Spinal cord (tissue), 10 donors: ENCODE results near the gene EPHA3. TPM values are rescaled to one million over a fixed set of nuclear protein-coding genes. Genes with fewer than 3 reads are reported as not detected.

Experiments used
- DNase-seq, 6 donors: peaks; one replicate each; pipeline versions ENCODE4 v3.0.0 to v3.0.0-alpha.2; 2013 to 2015; ENCODE audit warnings: low spot score in 6 of 6, low read depth in 4 of 6
- H3K27ac ChIP-seq: one replicate; pipeline ENCODE4 v1.5.1; 2013; ENCODE audit warnings: low read depth, low read length, control low read depth
- H3K27me3 ChIP-seq: one replicate; pipeline ENCODE4 v1.6.1; 2013; ENCODE audit warnings: low read length; ENCODE audit not compliant: control insufficient read depth, insufficient read depth
- H3K36me3 ChIP-seq: one replicate; pipeline ENCODE4 v1.6.1; 2013; ENCODE audit warnings: low read length; ENCODE audit not compliant: control insufficient read depth, insufficient read depth
- H3K4me1 ChIP-seq: one replicate; pipeline ENCODE4 v1.6.1; 2013; ENCODE audit warnings: low read length; ENCODE audit not compliant: control insufficient read depth, insufficient read depth
- H3K4me3 ChIP-seq: one replicate; pipeline ENCODE4 v1.5.1; 2013; ENCODE audit warnings: low read depth, low read length, control low read depth
- H3K9me3 ChIP-seq: one replicate; pipeline ENCODE4 v1.6.1; 2013; ENCODE audit warnings: low read length; ENCODE audit not compliant: control insufficient read depth, insufficient read depth
- WGBS: methylation state at CpG from one replicate; pipeline ENCODE4 v1.1.5; 2013; ENCODE audit warnings: missing lambda C conversion rate; ENCODE audit not compliant: insufficient coverage; 5-methylcytosine and 5-hydroxymethylcytosine counted together
- polyA plus RNA-seq, 2 donors: library from polyadenylated mRNA; unstranded; fragments of 120-200 nt; gene quantifications; one replicate each; pipeline ENCODE4 v1.2.1, GENCODE V29; 2013; ENCODE audit not compliant: insufficient read length in 2 of 2
- total RNA-seq, 2 donors: library from RNA; depleted of rRNA in 1 of 2; stranded (reverse); fragments of 120-200 nt in 1 of 2; fragments of >200 nt in 1 of 2; gene quantifications; one replicate each; pipeline versions ENCODE4 v1.2.3 to v1.2.4, GENCODE V29; 2013 to 2014
- donor health status: healthy.

The EPHA3 gene
- total and polyA plus RNA-seq, 4 donors = 10.5 to 44.6 (median 28.6) TPM

DNA sequence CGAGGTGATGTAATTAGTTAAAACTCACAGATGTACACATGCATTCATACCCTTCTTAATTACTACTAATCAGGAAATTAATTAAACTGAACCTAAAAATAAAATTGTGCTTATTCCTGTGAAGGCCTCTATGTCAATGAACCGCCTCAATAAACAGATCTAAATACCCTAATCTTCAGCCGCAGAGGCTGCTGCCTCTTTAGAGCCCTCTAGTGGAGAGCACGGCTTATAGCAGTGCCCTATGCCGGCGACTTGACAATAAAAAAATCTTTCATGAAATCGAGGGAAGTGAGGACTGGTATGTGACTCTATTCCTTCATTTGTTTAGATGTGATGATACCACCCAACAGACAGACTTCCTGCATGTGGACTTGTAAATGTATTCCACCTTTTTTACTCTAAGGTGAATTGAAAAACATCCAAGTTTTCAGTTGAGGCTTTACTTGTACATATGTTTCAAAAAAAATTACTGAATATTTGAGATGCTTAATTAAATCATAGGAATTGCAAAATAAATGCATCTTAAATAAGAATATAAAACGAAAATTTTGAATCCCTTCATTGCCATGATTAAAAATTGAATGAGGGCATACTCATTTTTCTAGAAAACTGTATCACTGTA is 8.3 kb upstream of the EPHA3 start:
- Histone ChIP-seq H3K36me3 (no peaks in the 10 kb centered on the region), H3K4me3 (no peak overlapping the region), H3K9me3 (no peaks in the 10 kb centered on the region), H3K27ac (no peak overlapping the region), H3K4me1 (no peaks in the 10 kb centered on the region), H3K27me3 (no peaks in the 10 kb centered on the region)
- WGBS = 14% methylated on average over 2 of the region's 8 CpGs
- peak in 2 of 6 donors; percentile 64 to 74 for DNase-seq

DNA sequence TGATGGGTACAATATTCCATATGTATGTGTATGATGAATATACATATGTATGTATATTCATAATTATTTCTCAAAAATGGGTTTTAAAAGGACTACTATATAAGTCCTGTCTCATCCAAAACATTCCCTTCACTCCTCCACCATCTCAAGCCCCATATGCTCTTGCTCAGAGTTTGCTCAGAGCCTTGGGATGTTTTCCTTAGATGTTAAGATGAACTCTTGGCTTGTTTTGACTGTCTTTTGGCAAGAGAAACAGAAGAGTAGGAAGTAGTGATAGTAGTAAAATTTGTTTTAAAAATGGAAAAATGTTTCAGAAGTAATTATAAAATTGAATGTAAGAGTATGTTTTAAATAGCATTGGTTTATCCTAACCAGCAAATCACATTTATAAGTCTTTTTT is 6.2 kb upstream of the EPHA3 start:
- Histone ChIP-seq H3K27ac (no peak overlapping the region), H3K9me3 (no peaks in the 10 kb centered on the region), H3K36me3 (no peaks in the 10 kb centered on the region), H3K27me3 (peaks cover 6% of the 10 kb centered on the region), H3K4me1 (no peaks in the 10 kb centered on the region), H3K4me3 (no peak overlapping the region)
- DNase-seq = peak in 1 of 6 donors; percentile 84

DNA sequence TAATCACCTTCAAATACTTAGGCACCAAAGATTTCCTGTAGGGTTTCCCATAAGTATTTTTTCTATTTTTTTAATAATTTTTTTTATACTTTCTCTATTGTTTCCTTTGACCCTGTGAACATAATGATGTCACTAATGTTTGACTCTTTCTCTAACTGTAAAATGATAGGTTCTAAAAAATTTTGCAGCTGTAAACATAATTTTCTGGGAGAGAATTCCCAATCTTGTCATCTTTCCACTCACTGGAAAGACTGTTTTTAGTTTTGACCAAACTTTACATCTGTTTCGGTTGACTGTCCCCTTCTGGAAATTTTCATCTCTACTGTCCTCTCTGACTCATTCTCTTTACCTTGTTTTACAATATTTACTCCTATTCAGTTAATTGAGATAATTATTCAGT is 5.5 kb upstream of the EPHA3 start:
- no peak for DNase-seq
- Histone ChIP-seq H3K27ac (no peak overlapping the region), H3K27me3 (peaks cover 6% of the 10 kb centered on the region), H3K4me1 (no peaks in the 10 kb centered on the region), H3K36me3 (no peaks in the 10 kb centered on the region), H3K9me3 (no peaks in the 10 kb centered on the region), H3K4me3 (no peak overlapping the region)
- no CpG with 5 or more reads among the region's 1 CpG for WGBS

DNA sequence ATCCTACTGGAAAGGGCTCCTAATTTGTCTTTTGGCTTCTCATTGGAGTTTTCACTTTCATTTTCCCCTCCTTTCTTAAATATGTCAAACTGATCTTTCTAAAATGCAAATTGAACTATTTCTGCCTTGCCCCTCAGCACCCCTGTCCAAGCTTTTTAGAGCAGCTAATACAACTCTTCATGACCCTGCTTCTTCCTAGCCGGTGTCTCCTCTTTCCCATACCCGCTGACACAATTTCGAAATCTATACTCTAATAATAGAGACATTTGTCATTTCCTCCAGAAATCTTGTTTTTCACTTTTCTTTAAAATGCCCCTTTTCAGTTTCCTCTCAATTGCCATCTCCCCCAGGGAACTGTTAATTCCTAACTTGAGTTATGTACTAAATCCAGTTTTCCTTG is 2.9 kb upstream of the EPHA3 start:
- Histone ChIP-seq H3K27me3 (peaks cover 12% of the 10 kb centered on the region), H3K9me3 (no peaks in the 10 kb centered on the region), H3K36me3 (no peaks in the 10 kb centered on the region), H3K4me1 (peaks cover 6% of the 10 kb centered on the region), H3K4me3 (no peak overlapping the region), H3K27ac (no peak overlapping the region)
- no peak for DNase-seq
- WGBS = 58% methylated on average over 3 of the region's 3 CpGs

DNA sequence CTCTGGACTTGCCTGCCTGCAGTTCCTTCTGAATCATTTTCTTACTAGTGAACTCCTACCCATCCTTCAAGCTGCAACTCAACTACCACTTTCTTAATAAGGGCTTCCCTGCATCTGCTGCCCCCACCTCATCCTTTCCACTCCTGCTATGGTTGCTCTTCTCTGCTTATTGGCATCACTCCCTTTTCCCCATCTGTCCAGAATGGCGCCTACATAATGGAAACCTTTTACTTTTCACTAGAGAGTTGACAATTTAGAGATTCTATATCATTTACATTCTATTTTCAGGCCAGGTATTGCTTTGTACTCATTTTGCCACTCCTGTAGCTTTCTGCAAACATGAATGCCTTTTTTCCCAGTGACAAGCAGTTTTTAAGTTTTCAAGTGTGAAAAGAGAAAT is 1.9 kb upstream of the EPHA3 start:
- Histone ChIP-seq H3K4me3 (no peak overlapping the region), H3K4me1 (peaks cover 6% of the 10 kb centered on the region), H3K36me3 (no peaks in the 10 kb centered on the region), H3K9me3 (no peaks in the 10 kb centered on the region), H3K27me3 (peaks cover 12% of the 10 kb centered on the region), H3K27ac (no peak overlapping the region)
- DNase-seq = peak in 1 of 6 donors; percentile 59
- 80% methylated on average over 1 of the region's 1 CpG for WGBS

DNA sequence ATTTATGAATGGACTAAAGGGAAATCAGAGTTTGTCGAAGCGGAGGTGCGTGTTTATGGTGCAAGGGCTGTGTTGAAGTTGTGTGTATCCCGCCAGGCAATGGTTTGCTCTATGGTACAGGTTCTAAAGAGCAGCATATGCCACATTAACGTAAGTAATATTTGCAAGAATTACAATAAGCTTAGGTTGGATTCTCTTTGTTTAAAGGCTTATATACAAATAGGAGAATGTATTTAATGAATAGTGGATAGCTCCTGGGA is 800 bp downstream of the EPHA3 start:
- H3K4me1 ChIP-seq = peaks cover 6% of the 10 kb centered on the region
- no peaks in the 10 kb centered on the region for H3K36me3 ChIP-seq
- peak overlapping the region; percentile 72 for H3K4me3 ChIP-seq
- DNase-seq = peak in 1 of 6 donors; percentile 60
- no peaks in the 10 kb centered on the region for H3K9me3 ChIP-seq
- H3K27me3 ChIP-seq = peaks cover 15% of the 10 kb centered on the region
- no CpG with 5 or more reads among the region's 5 CpGs for WGBS
- no peak overlapping the region for H3K27ac ChIP-seq

DNA sequence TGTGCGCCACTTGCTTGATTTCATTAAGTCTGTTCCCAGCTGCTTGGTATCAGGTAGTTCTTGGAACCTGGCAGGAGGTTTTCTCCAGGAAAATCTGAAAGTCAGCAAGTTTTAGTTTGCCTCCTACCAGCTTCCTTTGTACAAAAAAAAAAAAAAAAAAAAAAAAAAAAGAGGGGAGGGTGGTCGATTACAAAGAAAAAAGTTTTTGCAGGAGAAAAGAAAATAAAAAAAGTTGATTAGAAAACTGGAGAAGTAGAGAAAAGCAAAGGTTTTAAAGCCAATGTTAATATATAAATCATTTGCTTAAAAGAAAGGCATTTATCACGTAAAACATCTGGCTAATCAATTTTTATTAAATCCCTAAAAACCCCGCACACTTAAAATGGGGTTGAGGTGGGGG is 5.9 kb downstream of the EPHA3 start:
- no peaks in the 10 kb centered on the region for H3K9me3 ChIP-seq
- peaks cover 10% of the 10 kb centered on the region for H3K27me3 ChIP-seq
- no peak for DNase-seq
- peak overlapping the region; percentile 82 for H3K27ac ChIP-seq
- H3K36me3 ChIP-seq = no peaks in the 10 kb centered on the region
- H3K4me1 ChIP-seq = peaks cover 5% of the 10 kb centered on the region
- no CpG with 5 or more reads among the region's 4 CpGs for WGBS
- H3K4me3 ChIP-seq = peak overlapping the region; percentile 78

DNA sequence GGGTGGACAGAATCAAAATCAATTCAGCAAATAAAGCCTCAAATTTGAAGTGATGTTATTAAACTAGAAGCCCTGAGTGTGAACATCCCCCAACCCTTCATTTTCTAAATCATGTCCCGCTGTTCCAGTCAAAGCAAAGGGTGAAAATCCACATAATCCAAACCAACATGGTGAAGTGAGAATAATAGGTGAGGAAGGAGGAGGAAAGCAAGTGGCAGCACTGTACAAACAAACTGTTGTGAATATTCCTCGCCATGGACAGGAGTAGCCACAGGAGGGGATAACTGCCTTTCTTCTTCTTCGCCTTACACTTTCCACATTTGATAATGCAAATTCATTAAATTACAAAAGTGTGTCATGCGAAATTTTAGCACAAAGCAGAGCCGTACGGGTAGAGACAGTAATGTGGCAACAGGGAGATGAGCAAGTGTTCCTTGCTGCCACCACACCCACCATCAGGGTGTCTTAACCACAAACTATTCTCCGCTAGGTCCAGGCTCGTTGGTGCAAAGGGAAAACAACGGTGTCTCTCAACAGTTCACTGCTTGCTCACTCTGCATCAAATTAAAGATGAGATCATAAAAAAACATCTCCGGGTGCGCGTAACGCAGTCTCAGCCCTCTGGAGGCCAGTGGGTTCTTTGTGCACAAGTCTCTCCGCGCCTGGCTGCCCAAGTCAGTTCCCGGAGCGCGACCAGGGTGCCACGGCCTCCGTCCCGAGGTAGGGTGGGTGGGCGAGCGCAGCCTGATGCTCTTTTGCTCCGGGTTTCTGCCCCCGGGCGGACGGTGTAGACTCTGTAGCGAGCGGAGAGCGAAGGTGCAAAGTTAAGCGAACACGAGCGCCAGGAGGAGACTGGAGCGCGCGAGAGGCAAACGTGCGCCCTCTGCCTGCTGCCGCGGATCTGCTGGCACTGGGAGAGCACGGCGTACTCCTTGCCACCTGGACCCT is 6.7 kb downstream of the EPHA3 start:
- peak in 5 of 6 donors; percentile 67 to 95 (median 78) for DNase-seq
- H3K4me1 ChIP-seq = peaks cover 5% of the 10 kb centered on the region
- H3K27ac ChIP-seq = peak overlapping the region; percentile 82

DNA sequence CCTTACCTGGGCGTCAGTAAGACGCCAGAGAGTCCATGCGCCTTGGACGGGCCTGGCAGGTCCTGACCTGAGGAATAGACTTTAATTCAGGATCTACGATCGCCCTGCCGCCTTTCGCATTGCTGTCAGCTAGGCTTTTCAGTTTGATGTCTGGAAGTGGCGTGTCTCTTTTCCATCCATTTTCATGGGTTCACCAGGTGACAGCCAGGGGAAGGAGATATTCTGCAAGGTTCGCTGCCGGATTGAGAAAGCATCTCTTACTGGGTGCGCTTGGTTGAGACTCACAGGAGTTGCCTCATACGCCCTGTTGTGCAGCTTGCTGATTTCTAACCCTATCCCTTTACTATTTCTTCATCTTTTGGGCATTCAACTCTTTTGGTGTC is 7.4 kb downstream of the EPHA3 start:
- H3K36me3 ChIP-seq = no peaks in the 10 kb centered on the region
- H3K4me3 ChIP-seq = peak overlapping the region; percentile 78
- no peaks in the 10 kb centered on the region for H3K9me3 ChIP-seq
- H3K4me1 ChIP-seq = peaks cover 5% of the 10 kb centered on the region
- H3K27me3 ChIP-seq = peaks cover 10% of the 10 kb centered on the region
- DNase-seq = no peak
- 14% methylated on average over 12 of the region's 13 CpGs for WGBS
- H3K27ac ChIP-seq = peak overlapping the region; percentile 82

More for the DNA sequence above, 6.7 kb downstream of the EPHA3 start:
- Histone ChIP-seq H3K9me3 (no peaks in the 10 kb centered on the region), H3K36me3 (no peaks in the 10 kb centered on the region), H3K4me3 (peak overlapping the region; percentile 78), H3K27me3 (peaks cover 10% of the 10 kb centered on the region)
- WGBS = under 1% methylated on average over 37 of the region's 42 CpGs

DNA sequence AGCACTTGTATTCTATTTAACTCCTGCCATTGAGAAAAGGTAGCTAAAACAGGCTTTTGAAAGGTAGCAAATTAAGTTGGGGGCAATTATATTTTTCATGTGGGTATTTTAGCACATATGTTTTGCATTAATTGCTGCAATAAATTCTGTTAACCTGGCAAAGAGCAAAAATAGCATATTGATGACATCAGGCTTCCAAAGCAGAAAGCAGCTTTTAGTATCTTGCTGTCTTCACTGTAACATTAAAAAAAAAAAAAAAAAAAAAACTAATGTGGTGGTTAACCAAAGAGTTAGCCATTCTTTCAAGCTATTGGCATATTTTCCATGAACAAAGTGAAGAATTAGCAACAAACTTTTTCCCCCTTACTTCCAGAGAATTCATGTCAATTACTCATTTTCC is 9.1 kb downstream of the EPHA3 start:
- H3K4me1 ChIP-seq = peaks cover 5% of the 10 kb centered on the region
- no peaks in the 10 kb centered on the region for H3K9me3 ChIP-seq
- H3K27ac ChIP-seq = no peak overlapping the region
- H3K4me3 ChIP-seq = no peak overlapping the region
- H3K27me3 ChIP-seq = peaks cover 10% of the 10 kb centered on the region
- no peak for DNase-seq
- H3K36me3 ChIP-seq = no peaks in the 10 kb centered on the region
